Gastroesophageal sphincter (tissue), 3 donors: ENCODE results near the gene HNRNPH2.

ENCODE experiments used
- CTCF ChIP-seq, 4 experiments: fragments of 200-600 bp in 2 of 4; fragments of 450-650 bp in 2 of 4; sonication (generic) in 1 of 4; IDR thresholded peaks; one replicate each; pipeline ENCODE4 v1.5.1; 2017 to 2019; ENCODE audit warnings: antibody characterized with exemption in 4 of 4, mild to moderate bottlenecking in 2 of 4, moderate library complexity in 2 of 4
- EP300 ChIP-seq: sonication (generic); formaldehyde crosslinking; IDR thresholded peaks from one replicate; pipeline ENCODE4 v1.6.1; 2017; ENCODE audit warnings: antibody characterized with exemption, mild to moderate bottlenecking
- POLR2A ChIP-seq, 2 donors: fragments of 450-650 bp; IDR thresholded peaks; one replicate each; pipeline ENCODE4 v1.6.1; 2017; ENCODE audit warnings: antibody characterized with exemption in 2 of 2, mild to moderate bottlenecking in 2 of 2, moderate library complexity in 1 of 2
- POLR2AphosphoS5 ChIP-seq: sonication (generic); formaldehyde crosslinking; IDR thresholded peaks from one replicate; pipeline ENCODE4 v1.6.1; 2017; ENCODE audit warnings: antibody characterized with exemption

- TF ChIP-seq CTCF (IDR thresholded peaks at IDR 0.05) (no peak), POLR2AphosphoS5 (no peak), EP300 (no peak), POLR2A (IDR thresholded peaks at IDR 0.05) (no peak)
Measured at GRCh38 chrX:101452056-101452455, 44.0 kb downstream of the HNRNPH2 start.
